GM11168 (cell line): ENCODE results near the gene POTEF.
"Not testable (repeated sequence)": the region's sequence is repeated elsewhere in the genome, so short reads cannot be mapped to it uniquely, and the experiment has no call there.

Source experiments
- in situ Hi-C: fragments of 300-500 bp; cut with MboI; formaldehyde crosslinking; loops from one replicate; pipeline ENCODE4 v1.12.0; 2022; ENCODE audit warnings: low sequenced_read_pairs; ENCODE audit not compliant: unreplicated experiment

The POTEF gene

GRCh38 chr2:130136546-130136945 lies 7.5 kb upstream of the POTEF start:
- in situ Hi-C loops, result not testable (repeated sequence)

DNA sequence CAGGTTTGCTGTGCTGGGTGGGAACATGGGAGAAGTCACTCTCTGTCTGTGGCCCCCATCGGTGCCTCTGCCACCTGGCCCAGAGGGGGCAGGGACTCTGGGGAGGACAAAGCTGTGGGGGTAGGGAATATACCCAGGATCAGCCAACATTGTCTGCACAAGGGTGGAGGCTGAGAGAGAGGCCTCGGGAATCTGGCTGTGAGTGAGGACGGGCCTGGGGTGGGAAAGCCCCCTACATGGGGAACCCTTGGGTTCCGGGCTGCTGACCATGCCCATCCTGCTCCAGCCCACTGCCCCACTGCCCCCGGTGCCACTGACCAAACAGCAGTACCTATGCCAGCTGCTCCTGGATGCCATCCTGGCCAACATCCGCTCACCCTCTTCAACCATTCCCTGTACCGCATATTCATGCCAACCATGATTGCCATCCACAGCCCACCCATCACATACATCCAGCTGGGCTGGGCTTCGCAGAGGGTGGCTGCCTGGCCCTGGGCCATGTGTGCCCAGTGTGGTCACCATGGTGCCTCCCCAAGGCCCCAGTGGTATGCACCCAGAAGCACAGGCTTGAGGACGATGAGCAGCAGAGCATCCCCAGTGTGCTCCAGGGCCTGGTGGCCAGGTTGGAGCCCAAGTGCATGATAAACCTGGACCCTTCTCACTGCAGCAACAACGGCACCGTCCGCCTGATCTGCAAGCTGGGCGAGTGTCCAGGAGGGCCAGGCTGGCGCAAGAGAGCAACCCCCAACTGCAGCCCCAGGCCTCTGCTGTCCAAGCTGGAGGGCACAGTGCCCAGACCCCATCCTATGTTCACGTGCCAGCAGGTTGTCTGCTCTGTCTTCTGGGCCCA lies 6.9 kb upstream of the POTEF start:
- in situ Hi-C loops, result no loop called here

DNA sequence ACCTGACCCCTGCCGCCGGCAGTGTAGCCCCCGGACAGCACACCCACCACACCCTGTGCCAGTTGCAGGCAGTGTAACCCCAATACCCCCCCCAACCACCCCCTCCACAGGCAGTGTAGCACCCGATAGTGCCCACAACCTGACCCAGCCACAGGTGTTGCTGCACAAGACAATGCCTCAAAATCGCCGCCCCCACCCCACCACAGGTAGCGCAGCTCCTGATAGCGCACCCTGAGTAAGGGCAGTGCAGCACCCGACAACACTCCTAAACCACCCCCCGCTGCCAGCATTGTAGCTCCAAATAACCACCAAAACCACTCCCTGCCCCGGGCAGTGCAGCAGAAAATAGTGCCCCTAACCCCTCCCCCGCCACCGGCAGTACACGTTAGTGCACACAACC lies 558 bp downstream of the POTEF start:
- in situ Hi-C loops, result not testable (repeated sequence)

DNA sequence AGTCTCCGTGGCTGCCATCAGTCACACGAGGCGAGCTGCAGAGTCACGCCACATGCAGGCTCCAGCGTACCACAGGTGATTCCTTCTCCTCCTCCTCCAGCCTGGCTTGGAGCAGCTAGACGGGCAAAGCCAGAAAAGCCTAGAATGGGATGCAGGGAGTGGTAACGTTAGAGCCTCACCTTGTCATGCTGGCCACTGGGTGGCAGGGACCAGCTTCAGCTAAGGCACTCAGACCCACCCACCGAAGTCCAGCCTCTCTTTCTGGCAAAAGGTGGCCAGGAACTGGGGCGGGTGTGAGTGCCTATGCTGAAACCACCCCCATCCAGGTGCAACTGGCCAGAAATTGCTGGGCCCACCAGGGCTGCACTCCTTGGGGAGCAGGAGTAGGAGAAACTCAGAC lies 1.3 kb downstream of the POTEF start:
- in situ Hi-C loops, result not testable (repeated sequence)

DNA sequence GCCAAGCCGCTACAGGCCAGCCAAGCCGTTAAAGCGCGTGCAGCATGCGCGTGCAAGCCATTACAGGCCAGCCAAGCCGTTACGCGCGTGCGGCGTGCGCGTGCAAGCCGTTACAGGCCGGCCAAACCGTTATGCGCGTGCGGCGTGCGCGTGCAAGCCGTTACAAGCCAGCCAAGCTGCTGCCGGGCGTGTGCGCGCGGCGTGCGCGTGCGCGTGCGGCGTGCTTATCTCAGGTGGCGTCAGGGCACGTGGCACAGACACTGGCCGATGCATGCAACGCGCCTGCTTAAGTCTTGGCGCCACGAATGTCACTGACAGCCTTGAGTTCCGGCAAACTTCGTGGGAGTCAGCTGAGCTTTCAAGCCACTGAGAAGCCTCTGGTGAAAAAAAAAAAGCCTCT lies 8.1 kb downstream of the POTEF start:
- in situ Hi-C loops, result not testable (repeated sequence)

GRCh38 chr2:130102597-130103363 lies 26.2 kb downstream of the POTEF start:
- in situ Hi-C loops, result not testable (repeated sequence)

GRCh38 chr2:130062645-130063044 lies 66.4 kb downstream of the POTEF start:
- in situ Hi-C loops, result not testable (repeated sequence)

GRCh38 chr2:130059982-130060381 lies 69.0 kb downstream of the POTEF start:
- in situ Hi-C loops, result not testable (repeated sequence)

DNA sequence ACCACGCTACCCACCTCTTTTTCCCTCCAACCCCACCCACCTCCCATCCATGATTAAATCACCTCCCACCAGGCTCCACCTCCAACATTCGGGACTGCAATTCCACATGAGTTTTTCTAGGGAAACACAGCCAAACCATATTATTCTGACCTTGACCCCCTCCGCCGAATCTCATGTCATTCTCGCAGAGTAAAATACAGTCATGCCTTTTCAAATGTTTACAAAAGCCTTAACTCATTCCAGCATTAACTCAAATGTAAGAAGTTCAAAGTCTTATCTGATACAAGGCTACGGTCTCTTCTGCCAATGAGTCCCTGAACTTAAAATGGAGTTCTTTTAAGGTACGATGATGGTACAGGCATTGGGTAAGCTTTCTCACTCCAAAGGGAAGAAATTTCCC lies 72.7 kb downstream of the POTEF start:
- in situ Hi-C loops, result not testable (repeated sequence)

- in situ Hi-C loops, result loop anchor here (5.0 kb wide), 1 partner anchor 1229 kb away; no protein-coding TSS in a partner anchor
Measured at GRCh38 chr2:130053217-130053911, 75.7 kb downstream of the POTEF start.

GRCh38 chr2:130052376-130052775 lies 76.6 kb downstream of the POTEF start:
- in situ Hi-C loops, result loop anchor here (5.0 kb wide), 1 partner anchor 1230 kb away; no protein-coding TSS in a partner anchor

GRCh38 chr2:130048422-130048821 lies 80.6 kb downstream of the POTEF start:
- in situ Hi-C loops, result not testable (repeated sequence)

DNA sequence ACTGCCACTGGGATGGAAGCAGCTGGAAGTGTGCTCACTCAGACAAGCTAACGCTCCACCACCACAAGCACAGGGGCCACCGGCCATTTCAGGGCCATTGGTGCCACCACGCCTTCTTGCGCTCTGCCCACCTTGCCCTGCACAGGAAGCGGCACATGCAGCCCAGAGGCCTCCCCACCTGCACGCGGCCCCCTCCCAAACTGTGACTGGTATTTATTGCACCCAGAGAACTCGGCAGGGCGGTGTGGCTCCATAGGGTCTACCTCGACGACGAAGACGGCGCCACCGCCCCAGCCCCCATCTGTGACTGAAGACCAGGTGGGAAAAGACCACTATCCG lies 90.8 kb downstream of the POTEF start:
- in situ Hi-C loops, result not testable (repeated sequence)

DNA sequence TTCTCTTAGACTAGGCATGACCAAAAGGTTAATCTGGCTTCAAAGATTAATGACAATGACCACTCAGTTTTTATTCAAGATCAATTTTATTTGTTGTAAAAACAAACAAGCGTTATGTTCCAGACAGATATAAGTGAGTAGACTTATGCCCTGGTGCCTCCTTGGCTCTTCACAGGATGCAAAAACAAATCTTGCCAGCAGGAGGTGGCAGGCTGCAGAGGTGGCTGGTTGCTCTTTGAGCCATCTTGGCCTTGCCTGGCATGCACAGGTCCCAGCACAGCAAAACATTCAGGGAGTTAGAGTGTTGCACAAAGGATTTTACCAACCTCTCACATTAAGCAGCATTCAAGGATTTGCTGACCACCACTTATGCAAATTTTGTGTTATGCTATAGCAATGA lies 103.1 kb downstream of the POTEF start:
- in situ Hi-C loops, result not testable (repeated sequence)
